Measurements from ENCODE around the gene LBHD2. TPM values are rescaled to one million over a fixed set of nuclear protein-coding genes. Genes with fewer than 3 reads are reported as not detected.

The LBHD2 gene
- total RNA-seq, 4 donors from 2014 or later = 1.4 to 2.1 TPM; not detected in 2

DNA sequence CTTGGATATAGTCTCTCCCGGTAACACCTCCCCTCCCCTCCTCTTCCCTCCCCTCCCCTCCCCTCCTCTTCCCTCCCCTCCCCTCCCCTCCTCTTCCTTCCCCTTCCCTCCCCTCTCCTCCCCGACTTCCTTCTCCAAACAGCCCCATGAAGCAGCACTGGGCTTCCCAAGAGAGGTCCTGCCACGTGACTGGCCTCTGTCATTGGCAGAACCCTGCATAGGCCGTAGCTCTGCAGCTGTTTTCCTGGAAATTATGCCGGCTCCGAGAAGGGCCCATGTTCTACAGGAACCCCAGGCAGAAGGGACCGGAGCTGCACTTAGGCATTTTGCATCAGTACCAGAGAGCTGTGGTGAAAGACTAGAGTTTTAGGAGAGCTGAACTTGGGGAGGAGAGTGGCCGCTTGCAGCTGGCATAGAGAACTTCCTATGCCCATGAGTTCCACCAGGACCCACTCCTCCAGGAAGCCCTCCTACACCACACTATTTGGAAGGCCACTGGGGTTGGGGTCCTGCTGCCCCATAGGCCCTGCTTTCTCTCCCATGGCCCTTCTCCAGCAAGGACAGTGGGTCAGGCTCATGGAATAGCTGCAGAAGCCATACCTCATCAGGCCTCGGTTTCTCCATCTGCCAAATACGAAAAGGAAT lies 34.1 kb downstream of the LBHD2 start:
- TF ChIP-seq CTCF (IDR thresholded peaks at IDR 0.05; ENCODE audit: low read depth) = no peak

GRCh38 chr14:103118663-103119404 lies 34.8 kb downstream of the LBHD2 start:
- no peak for TF ChIP-seq CTCF (IDR thresholded peaks at IDR 0.05; ENCODE audit: low read depth)

- TF ChIP-seq CTCF (IDR thresholded peaks at IDR 0.05; ENCODE audit: low read depth) = no peak
Measured at GRCh38 chr14:103121121-103121845, 37.3 kb downstream of the LBHD2 start.

DNA sequence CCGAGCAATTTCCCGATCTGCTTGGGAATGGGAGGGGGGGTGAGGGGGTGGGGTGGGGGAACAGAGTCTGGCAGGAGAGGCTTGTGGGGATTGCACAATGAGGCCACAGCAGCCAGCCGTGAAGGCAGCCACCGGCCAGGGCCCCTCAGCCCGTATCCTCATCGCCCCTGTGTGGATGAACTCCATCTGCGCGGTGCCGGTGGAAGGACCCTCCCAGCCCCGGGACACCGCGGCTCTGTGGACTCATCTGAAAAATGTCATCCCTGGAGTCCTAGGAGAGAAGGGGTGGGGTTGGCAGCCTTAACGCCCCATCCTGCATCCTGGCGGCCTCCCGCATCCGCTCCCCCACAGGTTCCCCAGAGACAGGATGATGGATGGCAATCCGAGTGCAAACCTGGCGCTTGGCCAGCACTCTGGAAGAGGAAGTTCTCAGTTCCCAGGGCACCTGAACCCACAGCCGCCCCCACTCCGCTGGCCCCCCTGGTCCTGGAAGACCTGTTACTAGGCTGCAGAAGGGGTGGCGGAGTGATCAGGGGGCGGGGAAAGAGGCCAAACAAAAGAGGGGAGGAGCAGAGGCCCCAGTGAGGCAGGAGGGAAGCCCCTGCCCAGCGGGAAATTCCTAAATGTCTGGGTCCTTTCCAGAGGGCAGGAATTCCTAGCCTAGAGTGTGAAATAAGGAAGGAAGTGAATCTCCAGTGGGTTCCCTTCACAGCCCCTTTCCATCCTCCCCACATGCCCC lies 38.0 kb downstream of the LBHD2 start:
- TF ChIP-seq CTCF (IDR thresholded peaks at IDR 0.05; ENCODE audit: low read depth) = no peak

GRCh38 chr14:103122585-103122946 lies 38.6 kb downstream of the LBHD2 start:
- TF ChIP-seq CTCF (IDR thresholded peaks at IDR 0.05; ENCODE audit: low read depth) = no peak

DNA sequence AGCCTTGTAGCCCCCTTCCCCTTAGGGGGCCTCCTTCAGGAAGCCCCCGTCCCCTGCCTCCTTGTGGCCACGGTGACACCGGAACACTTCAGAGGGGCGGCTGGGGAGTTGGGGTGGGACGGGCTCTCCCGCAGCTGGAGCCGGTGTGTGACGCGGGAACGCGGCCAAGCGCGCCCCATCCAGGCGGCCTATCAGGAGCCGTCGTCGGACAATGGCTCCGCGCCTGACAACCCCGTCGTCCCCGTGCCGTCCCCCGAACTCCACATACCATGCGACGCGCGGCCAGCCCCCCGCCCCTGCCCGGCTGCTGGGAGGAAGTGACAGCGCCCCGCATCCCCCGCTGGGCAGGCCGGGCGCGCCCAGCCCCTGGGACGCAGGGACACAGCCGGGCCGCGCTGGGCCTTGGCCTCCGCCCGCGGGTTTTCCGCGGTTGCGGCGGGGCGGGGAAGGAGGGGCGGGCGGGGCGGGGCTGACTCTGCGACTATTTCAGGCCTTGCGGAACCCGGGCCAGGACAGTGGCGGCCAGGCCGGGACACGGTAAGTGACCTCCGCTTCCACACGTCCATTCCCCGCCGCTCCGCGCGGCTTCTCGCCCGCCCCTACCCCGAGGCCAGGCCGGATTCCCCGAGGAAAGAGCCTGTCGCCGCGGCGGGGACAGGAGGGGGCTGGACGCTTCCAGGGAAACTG lies 39.1 kb downstream of the LBHD2 start, which contains the start of gene TNFAIP2:
Gene TNFAIP2 (plus strand): TSS at position 515 of the 687 bp plus-strand sequence. CDS start 2,997 bp downstream, outside the sequence.
- TF ChIP-seq CTCF (IDR thresholded peaks at IDR 0.05; ENCODE audit: low read depth) = no peak
